A549 (cell line): ENCODE results near the gene GM2A.

Experiments used
- CEBPB ChIP-seq, 2 experiments: fragments of >200 bp in 1 of 2; sonication (Bioruptor Twin) in 1 of 2; formaldehyde crosslinking in 1 of 2; IDR thresholded peaks; 2 replicates each; pipeline ENCODE4 v1.6.1; 2012 to 2016
- CHD2 ChIP-seq: fragments of 150-350 bp; IDR thresholded peaks from 2 replicates; pipeline ENCODE4 v1.6.1; 2014; ENCODE audit warnings: low read length; ENCODE audit not compliant: partially characterized antibody
- EP300 ChIP-seq, 2 experiments: fragments of >200 bp; sonication (Bioruptor Twin); formaldehyde crosslinking; IDR thresholded peaks; 2 replicates in 1 of 2; 3 replicates in 1 of 2; pipeline ENCODE4 v1.6.1; 2016 to 2017
- HDAC2 ChIP-seq: fragments of 200-600 bp; sonication (generic); IDR thresholded peaks from 2 replicates; pipeline ENCODE4 v1.6.1; 2016
- KDM5A ChIP-seq: fragments of 200-600 bp; sonication (generic); IDR thresholded peaks from 2 replicates; pipeline ENCODE4 v1.6.1; 2016; ENCODE audit warnings: antibody characterized with exemption, mild to moderate bottlenecking
- MAFK ChIP-seq: fragments of 450-650 bp; IDR thresholded peaks from 2 replicates; pipeline ENCODE4 v1.6.1; 2014; ENCODE audit not compliant: partially characterized antibody
- MAZ ChIP-seq: fragments of 150-350 bp; IDR thresholded peaks from 2 replicates; pipeline ENCODE4 v1.6.1; 2014; ENCODE audit warnings: antibody characterized with exemption, low read depth, low read length, borderline replicate concordance
- NR3C1 ChIP-seq: fragments of >200 bp; sonication (Bioruptor Twin); formaldehyde crosslinking; IDR thresholded peaks from 3 replicates; pipeline ENCODE4 v1.6.1; 2017
- POLR2A ChIP-seq: IDR thresholded peaks from 2 replicates; pipeline ENCODE4 v1.6.1; 2012; ENCODE audit warnings: mild to moderate bottlenecking, low read length
- RNF2 ChIP-seq: fragments of 200-600 bp; sonication (generic); IDR thresholded peaks from 2 replicates; pipeline ENCODE4 v1.6.1; 2016; ENCODE audit warnings: low read depth, mild to moderate bottlenecking, antibody characterized with exemption, moderate library complexity, borderline replicate concordance
- TF ChIP-seq, protein P1 (sequence below): fragments of >200 bp; sonication (Bioruptor Twin); formaldehyde crosslinking; IDR thresholded peaks from 3 replicates; pipeline ENCODE4 v1.5.1; 2016
- TF ChIP-seq, protein P2 (sequence below): fragments of 250-450 bp; sonication (Bioruptor Pico); IDR thresholded peaks from 2 replicates; pipeline ENCODE4 v1.5.0; 2021; ENCODE audit warnings: mild to moderate bottlenecking, moderate library complexity, borderline replicate concordance
- TF ChIP-seq, protein P3 (sequence below): IDR thresholded peaks from 2 replicates; pipeline ENCODE4 v1.6.1; 2012; ENCODE audit warnings: low read depth, borderline replicate concordance

DNA sequence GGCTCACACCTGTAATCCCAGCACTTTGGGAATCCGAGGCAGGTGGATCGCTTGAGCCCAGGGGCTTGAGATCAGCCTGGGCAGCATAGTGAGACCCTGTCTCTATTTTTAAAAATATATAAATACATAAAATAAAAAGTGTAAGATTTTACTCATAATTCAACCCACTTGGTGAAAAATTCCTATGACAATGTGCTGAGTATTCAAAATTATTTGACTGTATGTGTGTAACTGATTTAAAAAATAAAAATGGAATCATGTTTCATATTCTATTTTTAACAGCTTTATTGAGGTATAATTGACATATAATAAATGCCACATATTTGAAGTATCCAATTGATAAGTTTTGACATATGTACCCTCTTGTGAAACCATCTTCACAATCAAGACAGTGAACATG lies 22.8 kb downstream of the GM2A start:
- no peak for TF ChIP-seq KDM5A
- no peak for TF ChIP-seq POLR2A
- TF ChIP-seq, protein P1, sequence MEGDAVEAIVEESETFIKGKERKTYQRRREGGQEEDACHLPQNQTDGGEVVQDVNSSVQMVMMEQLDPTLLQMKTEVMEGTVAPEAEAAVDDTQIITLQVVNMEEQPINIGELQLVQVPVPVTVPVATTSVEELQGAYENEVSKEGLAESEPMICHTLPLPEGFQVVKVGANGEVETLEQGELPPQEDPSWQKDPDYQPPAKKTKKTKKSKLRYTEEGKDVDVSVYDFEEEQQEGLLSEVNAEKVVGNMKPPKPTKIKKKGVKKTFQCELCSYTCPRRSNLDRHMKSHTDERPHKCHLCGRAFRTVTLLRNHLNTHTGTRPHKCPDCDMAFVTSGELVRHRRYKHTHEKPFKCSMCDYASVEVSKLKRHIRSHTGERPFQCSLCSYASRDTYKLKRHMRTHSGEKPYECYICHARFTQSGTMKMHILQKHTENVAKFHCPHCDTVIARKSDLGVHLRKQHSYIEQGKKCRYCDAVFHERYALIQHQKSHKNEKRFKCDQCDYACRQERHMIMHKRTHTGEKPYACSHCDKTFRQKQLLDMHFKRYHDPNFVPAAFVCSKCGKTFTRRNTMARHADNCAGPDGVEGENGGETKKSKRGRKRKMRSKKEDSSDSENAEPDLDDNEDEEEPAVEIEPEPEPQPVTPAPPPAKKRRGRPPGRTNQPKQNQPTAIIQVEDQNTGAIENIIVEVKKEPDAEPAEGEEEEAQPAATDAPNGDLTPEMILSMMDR: no peak
- TF ChIP-seq, protein P2, sequence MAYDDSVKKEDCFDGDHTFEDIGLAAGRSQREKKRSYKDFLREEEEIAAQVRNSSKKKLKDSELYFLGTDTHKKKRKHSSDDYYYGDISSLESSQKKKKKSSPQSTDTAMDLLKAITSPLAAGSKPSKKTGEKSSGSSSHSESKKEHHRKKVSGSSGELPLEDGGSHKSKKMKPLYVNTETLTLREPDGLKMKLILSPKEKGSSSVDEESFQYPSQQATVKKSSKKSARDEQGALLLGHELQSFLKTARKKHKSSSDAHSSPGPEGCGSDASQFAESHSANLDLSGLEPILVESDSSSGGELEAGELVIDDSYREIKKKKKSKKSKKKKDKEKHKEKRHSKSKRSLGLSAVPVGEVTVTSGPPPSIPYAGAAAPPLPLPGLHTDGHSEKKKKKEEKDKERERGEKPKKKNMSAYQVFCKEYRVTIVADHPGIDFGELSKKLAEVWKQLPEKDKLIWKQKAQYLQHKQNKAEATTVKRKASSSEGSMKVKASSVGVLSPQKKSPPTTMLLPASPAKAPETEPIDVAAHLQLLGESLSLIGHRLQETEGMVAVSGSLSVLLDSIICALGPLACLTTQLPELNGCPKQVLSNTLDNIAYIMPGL (CRISPR knock-in tag): no peak
- TF ChIP-seq, protein P3, sequence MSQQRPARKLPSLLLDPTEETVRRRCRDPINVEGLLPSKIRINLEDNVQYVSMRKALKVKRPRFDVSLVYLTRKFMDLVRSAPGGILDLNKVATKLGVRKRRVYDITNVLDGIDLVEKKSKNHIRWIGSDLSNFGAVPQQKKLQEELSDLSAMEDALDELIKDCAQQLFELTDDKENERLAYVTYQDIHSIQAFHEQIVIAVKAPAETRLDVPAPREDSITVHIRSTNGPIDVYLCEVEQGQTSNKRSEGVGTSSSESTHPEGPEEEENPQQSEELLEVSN: no peak
- TF ChIP-seq CHD2: no peak
- no peak for TF ChIP-seq MAZ
- no peak for TF ChIP-seq NR3C1
- peak; percentile 25 for TF ChIP-seq MAFK
- TF ChIP-seq EP300 (IDR thresholded peaks at IDR 0.05): no peak
- TF ChIP-seq HDAC2: no peak
- TF ChIP-seq RNF2: no peak
- no peak for TF ChIP-seq CEBPB (IDR thresholded peaks at IDR 0.05)
